GM19395 (cell line): Measurements from ENCODE around the gene OR1I1.
"Not testable (repeated sequence)": the region's sequence is repeated elsewhere in the genome, so short reads cannot be mapped to it uniquely, and the experiment has no call there.

Experiments used
- ATAC-seq: cut with Tn5 transposase; IDR thresholded peaks from one replicate; pipeline ENCODE4 v1.9.1; 2021; ENCODE audit warnings: mild to moderate bottlenecking, moderate library complexity; ENCODE audit not compliant: unreplicated experiment

Gene OR1I1, protein sequence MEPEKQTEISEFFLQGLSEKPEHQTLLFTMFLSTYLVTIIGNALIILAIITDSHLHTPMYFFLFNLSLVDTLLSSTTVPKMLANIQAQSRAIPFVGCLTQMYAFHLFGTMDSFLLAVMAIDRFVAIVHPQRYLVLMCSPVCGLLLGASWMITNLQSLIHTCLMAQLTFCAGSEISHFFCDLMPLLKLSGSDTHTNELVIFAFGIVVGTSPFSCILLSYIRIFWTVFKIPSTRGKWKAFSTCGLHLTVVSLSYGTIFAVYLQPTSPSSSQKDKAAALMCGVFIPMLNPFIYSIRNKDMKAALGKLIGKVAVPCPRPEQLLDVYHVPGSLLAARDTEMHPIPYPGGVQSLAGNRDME

DNA sequence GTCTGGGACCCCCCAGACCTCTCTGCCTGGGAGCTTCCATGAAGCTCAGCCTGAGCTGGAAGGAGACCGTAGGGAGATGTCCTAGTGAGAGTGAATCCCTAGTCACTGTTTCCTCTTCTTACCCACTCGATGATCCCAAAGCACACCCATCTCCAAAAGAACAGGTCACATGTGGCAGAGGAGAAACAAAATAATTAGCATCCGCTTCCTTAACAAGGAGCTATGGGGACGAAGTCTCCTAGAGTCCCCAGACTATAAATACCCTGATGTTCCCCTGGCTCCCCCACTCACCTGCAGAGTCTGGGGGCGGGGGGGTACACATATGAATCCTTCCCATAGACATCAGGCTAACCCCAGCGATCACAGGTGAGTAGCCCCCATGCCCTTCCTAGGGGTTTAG is at the start of gene OR1I1:
Gene OR1I1 (plus strand): TSS at position 301 of the 400 bp plus-strand sequence. CDS start 4,855 bp downstream, outside the sequence.
- no peak for ATAC-seq

DNA sequence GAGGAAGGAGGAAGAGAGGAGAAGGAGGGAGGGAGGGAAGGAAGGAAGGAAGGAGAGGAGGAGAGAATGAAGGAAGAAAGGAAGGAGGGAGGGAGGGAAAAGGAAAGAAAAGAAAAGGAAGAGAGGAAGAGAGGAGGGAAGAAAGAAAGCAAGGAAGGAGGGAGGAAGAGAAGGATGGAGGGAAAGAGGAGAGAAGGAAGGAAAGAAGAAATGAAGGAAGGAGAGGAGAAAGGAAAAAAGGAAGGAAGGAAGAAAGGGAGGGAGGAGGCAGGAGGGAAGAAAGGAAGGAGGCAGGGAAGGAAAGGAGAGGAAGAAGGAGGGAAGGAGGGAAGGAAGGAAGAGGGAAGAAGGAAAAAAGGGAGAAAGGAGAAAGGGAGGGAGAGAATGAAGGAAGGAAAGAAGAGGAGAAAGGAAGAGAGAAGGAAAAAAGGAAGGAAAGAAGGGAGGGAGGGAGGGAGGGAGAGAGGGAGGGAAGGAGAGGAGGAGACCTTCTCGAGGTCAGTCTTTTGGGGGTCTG is 46.2 kb upstream of the OR1I1 start:
- ATAC-seq, result no peak

DNA sequence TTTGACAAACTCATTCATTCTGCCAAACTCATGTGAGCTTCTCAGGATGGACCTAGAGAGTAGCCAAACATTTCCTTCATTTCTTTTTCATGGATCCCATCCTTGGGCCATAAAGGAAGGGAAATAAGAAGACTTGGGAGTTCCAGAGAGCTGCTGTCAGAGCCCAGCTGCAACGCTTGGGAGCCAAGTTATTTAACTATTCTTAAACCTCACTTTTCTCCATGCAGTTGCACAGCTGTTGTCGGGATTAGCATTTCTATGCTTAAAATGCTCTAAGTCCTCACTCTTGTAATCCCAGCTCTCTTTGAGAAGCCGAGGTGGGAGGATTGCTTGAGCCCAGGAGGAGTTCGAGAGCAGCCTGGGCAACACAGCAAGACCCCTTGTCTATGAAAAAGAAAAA is 44.4 kb upstream of the OR1I1 start:
- no peak for ATAC-seq

DNA sequence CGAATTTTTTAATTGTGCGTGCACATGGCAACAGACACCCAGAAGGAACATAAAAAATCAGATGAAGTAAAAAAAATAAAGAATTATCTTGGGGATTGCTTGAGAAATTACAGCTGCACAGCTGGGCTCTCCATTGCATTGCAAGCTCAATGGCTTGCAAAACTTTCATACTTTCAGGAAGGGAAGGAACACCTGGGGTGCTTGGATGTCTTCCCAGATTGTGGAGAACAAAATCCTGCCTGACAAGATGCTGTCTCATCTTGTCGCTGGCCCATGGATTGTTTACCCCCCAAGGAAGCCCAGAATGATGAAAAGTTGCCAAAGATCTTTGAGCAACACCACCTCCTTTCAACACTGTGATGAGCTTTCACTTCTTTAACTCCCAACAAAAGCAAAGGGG is 43.7 kb upstream of the OR1I1 start:
- no peak for ATAC-seq

DNA sequence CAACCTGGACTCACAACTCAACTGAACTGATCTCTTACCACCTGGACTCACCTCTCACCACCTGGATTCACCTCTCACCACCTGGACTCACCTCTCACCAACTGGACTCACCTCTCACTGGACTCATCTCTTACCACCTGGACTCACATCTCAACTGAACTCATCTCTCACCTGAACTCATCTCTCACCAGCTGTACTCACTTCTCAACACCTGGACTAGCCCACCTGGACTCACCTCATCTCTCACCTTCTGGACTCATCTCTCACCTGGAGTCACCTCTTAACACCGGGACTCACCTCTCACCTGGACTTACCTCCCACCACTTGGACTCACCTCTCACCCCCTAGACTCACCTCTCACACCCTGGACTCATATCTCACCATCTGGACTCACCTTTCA is 40.0 kb upstream of the OR1I1 start:
- no peak for ATAC-seq

DNA sequence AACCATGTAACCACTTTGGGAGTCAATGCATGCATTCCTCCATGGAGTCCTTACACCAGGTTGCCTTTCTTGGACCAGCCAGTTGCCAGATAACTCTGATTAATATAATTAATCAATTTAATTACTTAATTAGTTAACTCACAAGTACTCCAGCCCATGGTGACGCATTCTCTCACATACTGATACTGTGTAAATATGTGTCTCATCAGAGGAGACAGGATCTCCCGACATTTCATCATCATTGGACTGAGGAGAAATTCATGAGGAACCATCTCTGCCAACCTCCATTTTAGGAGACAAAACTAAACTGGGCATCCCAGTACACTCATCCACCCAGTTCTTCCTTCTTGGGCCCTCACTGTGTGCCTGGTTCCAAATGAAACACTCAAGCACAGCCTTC is 39.2 kb upstream of the OR1I1 start:
- ATAC-seq, result no peak

DNA sequence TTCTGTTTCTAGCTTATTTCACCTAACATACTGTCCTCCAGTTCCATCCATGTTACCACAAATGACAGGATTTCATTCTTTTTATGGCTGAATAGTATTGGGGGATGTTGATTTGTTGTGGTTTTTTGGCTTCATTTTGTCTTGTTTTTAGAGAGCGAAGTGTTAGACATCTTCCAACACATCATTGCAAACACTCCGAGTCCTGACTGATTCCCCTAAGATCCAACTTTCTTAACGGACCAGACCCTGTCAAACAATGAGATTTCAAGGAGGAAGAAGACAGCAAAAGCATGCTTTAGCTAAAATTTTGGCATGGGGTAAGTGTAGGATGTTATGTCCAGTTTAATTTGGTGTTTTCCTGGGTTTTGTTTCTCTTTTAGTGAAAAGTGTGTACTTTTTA is 36.5 kb upstream of the OR1I1 start:
- ATAC-seq, result no peak

DNA sequence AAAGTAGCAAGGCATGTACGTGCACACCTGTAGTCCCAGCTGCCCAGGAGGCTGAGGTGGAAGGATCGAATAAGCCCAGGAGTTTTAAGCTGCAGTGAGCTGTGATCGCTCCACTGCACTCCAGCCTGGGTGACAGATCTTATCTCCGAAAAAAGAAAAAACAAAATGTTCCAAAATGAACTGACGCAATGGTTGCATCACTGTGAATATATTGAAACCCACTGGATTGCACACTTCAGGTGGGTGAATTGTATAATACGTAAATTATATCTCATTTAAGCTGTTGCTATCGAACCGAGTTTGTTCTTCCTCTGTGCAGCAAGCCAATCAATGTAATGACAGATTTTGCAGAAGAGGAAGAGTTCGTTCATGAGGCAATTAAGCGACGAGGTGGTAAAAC is 34.3 kb upstream of the OR1I1 start:
- ATAC-seq, result no peak

DNA sequence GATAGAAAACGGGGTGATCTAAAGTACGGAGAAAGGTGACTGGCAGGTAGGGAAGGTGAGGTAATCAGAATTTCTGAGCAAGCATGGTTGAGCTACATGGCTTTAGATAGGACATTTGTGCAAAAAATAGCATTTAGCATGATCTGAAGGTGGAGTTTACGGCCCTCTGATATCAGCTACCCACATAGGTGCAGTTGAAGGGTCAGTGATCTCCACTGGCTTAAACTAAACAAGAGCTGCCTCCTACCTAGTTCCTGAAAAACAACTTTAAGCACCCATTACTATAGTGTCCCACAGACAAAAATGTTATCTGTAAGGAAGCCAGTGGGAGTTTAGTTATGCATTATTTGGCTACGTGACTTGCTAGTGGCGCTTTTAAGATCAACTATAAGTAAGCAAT is 33.9 kb upstream of the OR1I1 start:
- ATAC-seq, result no peak

DNA sequence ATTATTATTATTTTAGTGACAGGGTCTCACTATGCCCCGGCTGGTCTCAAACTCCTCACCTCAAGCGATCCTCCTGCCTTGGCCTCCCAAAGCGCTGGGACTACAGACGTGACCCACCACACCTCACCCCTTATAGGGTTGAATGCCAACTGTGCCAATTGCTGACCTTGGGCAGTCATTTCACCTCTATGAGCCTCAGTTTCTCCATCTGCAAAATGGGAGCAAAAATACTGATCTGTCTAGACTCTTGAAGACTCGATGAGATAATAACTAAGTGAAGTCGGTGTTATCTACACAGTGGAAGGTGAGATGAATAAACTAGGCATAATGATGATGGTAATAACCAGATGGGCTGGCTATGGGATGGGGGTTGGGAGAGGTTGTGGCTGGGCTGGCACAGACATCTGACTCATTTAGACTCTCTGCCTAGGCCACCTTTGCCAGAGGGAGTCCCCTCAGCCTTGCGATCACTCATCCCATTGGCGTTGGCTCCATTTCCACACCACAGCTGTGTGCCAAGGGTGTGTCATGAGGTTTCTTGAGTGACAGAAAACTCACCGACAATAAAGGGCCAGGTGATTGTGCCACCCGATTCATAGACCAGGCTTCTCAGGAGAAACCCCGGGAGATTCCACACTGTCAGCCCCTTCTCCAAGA is 33.0 kb upstream of the OR1I1 start, which contains the start of gene CASP14:
Gene CASP14 (plus strand): TSS at position 596 of the 657 bp plus-strand sequence. CDS start 2,772 bp downstream, outside the sequence.
- ATAC-seq, result no peak

DNA sequence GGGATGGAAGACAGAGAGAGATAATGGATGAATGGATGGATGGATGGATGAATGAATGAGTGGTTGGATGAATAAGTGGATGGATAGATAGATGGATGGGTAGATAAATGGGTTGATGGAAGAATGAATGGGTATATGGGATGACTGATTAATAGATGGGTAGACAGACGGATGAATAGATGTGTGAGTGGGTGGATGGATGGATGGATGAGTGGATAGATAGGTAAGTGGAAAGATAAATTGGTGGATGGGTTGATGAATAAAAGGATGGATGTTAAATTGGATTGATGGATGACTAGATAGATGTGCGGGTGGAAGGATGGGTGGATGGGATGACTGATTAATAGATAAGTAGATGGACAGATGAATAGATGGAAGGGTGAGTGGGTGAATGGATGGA is 31.4 kb upstream of the OR1I1 start:
- ATAC-seq, result no peak

DNA sequence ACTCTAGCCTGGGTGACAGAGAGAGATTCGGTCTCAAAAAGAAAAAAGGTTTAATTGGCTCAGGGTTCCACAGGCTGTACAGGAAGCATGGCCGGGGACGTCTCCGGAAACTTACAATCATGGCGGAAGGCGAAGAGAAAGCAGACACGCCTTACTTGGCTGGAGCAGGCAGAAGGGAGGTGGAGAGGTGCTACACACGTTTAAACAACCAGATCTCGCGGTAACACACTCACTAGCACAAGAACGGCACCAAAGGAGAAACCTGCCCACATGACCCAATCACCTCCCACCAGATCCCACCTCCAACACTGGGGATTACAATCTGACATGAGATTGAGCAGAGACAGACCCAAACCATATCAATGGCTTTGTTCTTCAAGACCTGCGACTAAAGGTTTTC is 20.0 kb upstream of the OR1I1 start:
- ATAC-seq, result no peak

DNA sequence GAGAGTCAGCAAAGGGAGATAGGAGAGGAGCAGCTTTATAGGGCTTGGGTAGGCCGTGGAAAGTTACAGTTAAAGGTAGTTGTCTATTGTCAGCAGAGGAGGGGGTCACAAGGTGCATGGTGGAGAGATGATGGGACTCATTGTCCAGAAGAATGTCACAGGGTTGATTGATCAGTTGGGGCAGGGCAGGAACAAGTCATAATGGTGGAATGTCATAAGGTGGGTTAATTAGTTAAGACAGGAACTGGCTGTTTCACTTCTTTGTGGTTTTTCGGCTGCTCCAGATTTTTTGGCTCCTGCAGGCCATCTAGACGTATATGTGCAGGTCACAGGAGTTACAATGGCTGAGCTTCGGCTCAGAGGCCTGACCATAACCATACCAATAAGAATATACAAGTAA is 11.6 kb upstream of the OR1I1 start:
- ATAC-seq, result not testable (repeated sequence)

DNA sequence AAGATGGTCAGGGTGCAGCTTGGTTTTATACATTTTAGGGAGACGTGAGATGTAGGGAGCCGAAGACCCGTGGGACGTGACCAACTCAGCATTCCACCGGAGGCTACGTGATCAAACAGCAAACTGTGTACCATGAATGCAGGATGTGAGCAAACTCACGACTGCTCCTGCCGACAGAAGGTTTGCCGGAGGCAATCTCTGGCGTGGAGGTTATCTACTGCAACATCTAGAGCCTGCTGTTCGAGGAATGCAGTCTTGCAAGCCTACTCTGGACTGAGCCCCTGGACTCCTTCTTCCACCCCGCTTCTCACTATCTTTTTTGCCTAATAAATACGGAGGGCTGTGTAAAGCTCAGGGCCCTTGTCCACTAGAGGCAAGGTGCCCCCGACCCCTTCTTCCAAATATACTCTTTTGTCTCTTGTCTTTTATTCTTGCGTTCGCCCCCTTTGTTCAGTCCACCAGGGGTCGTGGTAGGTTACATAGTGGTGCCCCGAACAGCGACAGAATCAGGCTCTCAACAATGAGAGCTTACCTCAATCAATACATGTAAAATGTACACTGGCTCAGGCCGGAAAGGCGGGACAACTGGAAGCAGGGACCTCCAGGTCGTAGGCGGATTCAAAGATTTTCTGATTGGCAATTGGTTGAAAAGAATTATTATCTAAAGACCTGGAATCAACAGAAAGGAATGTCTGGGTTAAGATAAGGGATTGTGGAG is 8.9 kb upstream of the OR1I1 start:
- ATAC-seq, result no peak

DNA sequence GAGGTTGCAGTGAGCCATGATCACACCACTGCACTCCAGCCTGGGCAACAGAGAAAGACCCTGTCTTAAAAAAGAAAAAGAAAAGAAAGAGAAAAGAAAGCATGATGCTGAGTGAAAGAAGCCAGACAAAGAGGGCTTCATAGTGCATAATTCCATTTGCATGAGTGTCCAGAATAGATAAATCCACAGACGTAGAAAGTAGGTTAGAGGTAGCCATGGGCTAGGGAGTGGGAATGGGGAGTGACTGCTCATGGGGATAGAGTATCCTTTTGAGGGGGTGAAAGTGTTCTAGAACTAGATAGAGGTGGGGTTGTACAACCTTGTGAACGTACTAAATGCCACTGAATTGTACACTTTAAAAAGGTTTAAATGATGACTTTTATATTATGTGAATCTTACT is 7.6 kb upstream of the OR1I1 start:
- ATAC-seq, result no peak

DNA sequence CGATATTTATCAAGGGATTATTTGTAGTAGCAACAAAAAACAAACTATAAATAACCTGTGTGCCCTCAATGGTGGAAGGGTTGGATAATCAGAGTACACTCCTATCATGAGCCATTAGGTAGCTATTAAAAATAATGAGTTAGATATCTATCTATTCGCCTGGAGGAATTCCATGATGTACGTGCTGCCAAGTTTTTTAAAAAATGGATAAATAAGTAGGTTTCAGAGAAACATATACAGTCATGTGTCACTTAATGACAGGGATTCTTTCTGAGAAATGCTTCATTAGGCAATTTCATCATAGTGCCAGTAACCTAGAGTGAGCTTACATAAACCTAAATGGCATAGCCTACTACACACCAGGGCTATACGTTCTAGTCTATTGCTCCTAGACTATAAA is 6.2 kb upstream of the OR1I1 start:
- no peak for ATAC-seq

DNA sequence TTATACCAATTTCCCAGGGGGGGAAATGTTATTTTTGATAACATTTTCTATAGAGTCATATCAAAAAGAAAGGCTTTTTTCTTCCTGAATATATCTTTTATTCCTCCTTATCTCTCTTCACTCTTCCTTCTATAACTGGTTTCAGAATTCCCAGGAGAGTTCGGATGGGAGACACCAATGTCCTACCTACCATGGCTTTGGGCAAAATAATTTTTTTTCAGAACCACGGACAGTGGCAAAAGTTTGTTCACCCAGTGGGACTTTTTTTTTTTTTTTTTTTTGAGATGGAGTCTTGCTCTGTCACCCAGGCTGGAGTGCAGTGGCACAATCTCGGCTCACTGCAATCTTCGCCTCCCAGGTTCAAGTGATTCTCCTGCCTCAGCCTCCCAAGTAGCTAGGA is 2.0 kb upstream of the OR1I1 start:
- ATAC-seq, result not testable (repeated sequence)

DNA sequence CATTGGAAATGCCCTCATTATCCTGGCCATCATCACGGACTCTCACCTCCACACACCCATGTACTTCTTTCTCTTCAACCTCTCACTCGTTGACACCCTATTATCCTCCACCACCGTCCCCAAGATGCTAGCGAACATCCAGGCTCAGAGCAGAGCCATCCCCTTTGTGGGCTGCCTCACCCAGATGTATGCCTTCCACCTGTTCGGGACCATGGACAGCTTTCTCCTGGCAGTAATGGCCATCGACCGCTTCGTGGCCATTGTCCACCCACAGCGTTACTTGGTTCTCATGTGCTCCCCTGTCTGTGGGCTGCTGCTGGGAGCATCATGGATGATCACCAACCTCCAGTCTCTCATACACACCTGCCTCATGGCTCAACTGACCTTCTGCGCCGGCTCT is 5.2 kb downstream of the OR1I1 start:
- no peak for ATAC-seq

DNA sequence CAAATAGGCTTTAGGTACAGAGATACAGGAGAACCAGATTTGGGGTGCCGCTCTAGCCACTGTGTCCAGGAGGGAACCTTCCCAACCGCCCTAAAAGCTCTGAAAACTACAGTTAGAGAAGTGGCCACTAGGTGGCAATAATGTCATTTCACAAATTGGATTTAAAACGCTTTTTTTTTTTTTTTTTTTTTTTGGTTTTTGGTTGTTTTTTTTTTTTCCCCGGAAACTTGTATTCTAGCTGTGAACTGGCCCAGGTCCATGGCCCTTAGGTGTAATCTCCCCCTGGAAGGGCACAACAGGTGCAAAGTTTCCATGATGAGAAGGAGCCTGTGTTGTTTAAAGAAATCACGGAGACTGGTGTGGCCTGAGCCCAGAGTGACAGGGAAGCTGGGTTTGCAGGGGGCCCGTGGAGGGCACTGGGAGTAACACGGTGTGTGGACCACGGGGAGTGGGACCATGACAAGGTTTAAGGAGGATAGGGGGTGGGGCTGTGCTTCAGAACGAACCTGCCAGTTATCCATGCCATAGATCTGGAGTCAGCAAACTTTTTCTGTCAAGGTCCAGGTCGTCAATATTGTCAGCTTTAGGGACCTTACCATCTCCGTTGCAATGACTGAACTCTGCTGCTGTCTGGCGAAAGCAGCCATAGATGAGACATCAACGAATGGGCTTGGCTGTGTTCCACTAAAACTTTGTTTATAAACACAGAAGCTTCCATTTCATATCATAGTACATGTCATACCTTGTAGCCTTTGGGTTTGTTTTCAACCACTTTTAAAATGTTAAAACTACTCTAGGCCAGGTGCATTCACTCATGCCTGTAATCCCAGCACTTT is 10.1 kb downstream of the OR1I1 start:
- ATAC-seq, result no peak

DNA sequence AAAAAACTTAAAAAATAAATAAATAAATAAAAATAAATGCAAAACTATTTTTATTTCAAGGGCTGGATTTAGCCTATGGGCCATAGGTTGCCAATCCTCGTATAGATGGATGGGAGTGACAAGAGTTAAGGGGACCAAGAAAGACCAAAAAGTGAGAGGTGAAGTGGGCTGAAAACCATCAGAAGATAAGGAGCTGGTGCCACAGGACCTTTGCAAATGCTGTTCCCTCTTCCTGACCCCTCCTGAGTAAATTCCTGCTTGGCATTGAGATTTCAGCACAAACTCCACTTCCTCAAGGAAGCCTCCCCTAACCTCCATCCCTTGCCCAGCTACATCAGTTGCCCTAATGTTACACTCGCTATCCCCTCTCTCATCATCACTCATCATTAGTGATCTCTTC is 11.0 kb downstream of the OR1I1 start:
- no peak for ATAC-seq

DNA sequence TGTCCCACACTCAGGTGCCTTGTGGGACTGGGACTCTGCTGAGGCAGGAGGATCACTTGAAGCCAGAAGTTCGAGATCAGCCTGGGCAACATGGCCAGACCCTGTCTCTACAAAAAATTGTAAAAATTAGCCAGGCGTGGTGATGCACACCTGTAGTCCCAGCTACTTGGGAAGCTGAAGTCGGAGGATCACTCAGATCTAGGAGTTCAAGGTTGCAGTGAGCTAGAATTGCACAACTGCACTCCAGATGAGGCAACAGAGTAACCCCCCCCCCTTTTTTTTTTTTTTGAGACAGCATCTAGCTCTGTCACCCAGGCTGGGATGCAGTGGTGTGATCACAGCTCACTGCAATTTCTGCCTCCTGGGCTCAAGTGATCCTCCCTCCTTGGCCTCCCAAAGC is 14.2 kb downstream of the OR1I1 start:
- ATAC-seq, result no peak
